NCI-H146 treated with DMSO at 0.1 percent for 48 hours (cell line): ENCODE data around the gene FASN.

Experiments
- DNase-seq: peaks from one replicate; lab custom pipeline; 2025; ENCODE audit not compliant: unreplicated experiment; lab: John Stamatoyannopoulos, UW

FASN gene

DNA sequence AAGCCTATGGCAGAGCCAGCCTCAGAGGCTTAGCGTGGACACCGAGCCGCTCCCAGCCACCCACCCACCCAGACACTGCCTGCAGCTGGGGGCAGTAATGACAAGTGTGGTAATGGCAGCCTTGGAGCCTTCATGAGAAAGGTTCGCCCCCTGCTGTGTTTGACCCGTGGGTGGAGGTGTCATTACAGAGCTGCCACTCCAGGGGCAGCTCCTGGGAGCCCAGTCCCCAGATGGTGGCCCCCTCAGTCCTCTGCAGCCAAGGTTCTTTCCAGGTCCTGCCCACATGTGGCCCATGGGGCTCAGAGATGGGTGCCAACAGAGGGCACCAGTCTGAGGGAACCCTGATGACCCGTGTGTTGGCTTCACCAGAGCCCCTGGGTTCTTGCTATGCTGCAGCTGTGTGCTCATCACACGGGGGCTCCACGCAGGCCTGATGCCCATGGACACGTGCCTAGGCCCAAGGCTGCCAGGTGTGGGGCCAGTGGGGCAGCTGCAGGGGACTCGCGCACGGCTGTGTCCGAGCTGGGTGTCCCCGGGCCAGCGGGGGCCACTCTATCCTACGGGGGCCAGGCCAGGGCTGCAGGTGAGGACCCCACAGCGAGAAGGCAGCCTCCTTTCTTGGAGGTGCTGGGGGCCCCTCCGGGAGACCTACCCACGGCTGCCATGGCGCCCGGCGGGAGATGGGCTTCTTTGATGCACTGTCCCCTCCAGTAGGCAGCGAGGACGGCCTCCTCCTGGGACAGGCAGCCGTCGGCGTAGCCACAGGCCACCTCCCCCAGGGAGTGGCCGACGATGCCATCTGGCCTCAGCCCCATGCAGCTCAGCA lies 8.1 kb downstream of the FASN start:
- no peak for DNase-seq

DNA sequence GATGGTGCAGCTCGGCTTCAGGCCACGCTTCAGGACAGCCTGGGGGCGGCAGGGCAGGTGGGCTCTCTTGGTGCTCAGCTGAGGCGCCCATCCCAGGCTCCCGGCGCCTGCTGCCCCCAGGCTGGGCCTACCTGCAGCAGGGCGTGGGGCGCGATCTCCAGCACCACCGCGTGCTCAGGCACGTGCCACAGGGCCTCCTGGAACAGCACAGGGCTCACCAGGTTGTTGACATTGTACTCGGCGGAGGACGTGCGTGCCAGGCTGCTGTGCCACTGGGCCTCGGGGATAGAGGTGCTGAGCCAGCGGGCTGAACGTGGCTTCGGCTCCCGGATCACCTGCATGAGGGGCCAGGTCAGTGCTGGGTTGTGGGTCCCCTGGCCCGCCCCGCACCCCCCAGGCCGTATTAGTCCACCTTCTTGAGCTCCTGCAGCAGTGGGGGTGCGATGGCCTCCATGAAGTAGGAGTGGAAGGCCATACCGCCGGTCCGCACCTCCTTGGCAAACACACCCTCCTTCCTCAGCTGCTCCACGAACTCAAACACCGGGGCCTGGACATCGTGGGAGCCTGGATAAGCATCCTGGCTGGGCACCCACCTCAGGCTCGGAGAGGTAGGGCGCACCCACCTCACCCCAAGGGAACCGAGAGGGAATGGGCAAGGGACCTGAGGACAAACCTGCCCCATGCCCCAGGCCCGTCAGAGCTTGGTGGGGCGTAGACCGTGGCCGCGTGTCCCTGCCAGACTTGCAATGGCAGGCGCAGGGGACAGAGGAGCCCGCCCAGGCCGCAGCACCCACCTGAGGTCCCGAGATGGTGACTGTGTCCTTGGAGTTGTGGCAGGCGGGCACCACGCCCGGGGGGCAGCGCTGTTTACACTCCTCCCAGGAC lies 9.0 kb downstream of the FASN start:
- DNase-seq, result no peak

DNA sequence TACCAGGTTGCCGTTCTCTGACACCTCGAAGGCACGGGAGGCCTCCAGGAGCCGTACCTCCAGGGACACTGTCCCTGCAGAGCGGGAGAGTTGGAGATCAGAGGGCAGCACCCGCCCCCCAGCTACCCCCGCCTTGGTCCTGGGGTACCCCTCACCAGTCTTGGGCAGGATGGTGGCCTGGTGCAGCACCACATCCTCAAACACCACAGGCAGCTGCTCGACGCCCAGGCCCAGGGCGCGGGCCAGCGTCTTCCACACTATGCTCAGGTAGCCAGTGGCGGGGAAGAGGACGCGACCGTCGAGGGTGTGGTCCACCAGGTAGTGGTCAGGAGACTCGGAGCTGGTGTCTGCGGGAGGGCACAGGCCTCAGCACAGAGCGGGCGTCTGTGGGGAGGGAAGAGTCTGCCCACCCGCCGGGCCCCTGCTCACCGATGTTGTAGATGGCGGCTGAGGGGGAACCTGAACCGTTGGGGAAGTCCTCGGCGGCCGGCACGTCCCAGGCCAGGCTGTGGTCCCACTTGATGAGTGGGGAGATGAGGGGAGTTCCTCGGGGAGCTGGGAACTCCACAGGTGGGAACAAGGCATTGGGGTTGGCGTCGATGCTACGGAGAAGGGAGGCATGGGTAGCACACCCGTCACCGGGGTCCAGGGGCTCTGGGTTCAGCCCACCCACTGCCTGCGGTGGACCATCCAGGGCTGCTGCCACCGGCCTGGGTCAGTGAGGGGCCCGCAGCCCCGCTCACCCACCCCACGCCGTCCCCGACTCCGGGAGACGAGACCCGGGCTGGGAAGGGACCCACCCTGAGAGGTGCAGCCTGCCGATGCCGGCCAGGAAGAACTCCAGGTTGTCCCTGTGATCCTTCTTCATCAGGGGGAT lies 9.8 kb downstream of the FASN start:
- DNase-seq, result no peak

DNA sequence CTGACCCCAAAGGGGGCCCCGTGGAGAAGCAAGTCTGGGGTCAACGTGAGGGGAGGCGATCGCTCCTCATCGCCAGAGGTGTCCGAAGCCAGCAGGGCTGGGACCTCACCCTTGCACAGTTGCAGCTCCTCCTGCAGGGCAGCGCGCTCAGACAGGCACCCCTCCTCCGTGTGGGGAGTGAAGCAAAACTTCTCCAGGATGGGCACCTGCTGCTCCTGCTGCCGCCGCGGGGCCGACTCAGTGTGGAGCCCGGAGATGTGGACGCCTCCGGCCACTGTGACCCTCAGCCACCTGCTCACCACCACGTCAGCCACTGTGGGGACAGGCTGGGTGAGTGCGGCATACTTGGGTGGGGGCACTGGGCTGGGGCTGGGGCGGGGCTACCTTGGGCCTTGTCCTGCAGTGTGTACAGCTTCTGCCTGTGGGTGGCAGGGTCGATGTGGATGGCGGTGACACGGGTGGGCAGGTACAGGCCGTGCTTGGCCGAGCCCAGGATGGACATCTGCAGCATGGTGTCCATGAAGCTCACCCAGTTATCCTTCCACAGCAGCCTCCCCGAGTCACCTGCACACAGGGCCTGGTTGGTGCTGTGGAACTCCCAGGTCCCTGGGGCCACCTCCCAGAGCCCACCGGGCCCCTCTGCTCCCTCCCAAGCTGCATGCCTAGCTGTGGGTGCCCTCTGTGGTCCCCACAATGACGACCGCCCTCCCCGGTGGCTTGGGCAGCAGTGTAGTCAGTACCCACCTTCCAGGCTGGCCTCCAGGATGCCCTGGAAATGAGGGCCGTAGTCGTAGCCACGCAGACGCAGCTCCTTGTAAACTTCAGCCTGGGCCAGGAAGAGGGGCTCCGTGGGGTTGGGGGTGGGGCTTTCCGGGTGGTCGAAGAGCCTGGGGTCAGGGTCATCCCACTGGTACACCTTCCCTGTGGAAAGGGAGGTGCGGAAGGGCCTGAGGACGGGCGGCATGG lies 10.8 kb downstream of the FASN start:
- DNase-seq, result no peak

DNA sequence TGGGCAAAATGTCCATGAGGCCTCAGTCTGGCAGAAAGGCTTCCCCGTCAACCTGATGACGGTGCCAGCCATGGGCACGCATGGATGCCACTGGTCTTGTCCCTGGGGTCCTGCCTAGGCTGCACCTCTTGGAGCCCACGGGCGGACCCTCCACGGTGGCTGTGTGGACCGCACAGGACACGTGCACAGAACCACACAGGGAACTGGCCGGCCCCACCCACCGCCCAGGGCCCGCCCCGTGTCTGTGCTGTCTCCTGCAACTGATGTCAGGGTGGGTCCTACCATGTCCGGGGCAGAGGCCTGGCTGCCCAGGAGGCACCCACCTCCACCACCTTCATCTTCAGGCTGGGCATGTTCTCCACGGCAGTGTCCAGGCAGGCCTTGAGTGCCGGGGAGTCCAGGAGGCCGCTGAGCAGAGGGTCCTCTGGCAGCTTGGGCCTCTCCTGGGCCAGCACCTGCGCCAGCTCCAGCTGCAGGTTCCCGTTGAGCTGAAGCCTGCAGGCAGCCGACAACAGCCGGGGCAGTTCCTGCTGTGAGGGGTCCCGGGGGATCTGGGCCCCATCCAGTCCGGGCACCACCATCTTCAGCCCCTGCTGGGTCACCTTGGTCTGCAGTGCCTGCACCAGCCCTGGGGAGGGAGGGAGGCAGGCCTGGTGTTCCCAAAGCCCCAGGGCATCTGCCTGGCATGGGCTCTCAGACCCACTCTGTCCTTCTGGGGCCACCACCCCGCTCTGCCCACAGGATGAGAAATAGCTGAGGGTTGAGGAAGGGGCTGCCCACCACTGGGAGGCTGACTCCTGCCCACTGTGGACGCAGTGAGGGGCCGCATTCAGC lies 11.9 kb downstream of the FASN start:
- DNase-seq, result no peak

DNA sequence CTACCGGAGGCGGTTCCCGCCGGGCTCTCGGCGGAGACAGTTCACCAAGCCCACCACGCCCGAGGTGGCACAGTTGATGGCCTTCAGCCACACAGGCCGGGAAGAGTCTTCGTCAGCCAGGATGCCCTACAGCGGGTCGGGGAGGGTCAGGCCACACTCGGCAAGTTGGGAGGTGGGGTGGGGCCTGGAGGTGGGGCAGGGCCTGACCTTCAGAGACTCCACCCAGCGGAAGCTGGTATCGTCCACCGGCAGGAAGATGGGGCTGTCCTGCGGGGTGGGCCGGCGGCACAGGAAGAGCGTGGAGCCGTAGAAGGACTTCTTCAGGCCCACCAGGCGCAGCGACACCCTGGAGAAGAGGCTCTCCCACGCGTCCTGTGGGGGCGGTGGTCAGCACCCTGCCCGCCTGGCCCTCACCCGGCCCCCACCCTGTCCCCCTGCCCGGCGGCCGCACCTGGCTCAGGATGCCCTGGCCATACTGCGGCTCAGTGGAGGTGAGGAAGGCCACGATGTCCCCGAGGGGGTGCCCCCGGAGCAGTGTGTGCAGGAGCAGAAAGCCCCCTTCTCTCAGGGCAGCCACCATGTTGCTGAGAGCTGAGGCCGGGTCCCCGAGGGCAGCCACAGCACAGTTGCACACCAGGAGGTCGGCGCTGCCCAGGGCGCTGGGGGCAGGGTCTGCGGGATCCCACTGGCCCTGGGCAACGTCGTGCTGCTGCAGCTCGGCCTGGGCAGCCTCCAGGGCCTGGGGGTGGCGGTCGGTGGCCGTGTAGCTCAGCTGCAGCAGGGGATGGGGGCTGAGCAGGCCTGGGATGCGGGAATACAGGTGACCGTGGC lies 12.8 kb downstream of the FASN start:
- no peak for DNase-seq

DNA sequence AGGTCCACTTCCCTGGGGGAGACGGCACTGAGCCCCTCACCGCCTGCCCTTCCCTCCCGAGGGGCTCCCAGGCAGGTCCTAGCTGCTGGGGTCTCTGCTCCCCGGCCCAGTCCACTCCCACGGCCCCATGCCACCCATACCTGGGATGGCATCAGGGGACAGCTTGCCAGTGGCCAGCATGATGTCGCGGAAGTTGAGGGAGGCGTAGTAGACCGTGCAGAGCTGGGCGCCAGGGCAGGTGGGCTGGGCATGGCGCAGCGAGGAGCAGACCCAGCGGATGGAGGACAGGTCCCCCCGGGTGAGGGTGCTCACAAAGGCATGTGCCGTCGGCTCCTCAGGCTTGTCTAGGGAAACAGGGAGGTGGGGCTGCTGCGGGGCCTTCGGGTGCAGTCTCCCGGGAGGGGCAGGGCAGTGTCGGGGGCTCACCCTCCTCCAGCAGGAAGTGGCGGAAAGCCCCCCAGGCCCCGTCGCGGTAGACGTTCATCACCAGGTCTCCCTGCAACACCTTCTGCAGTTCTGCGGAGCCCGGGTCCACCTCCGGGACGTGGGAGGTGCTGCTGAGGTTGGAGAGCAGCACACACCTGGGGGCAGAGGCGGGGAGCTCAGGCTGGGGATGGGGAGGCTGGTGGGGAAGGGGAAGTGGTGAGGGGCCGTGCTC lies 13.5 kb downstream of the FASN start:
- no peak for DNase-seq

DNA sequence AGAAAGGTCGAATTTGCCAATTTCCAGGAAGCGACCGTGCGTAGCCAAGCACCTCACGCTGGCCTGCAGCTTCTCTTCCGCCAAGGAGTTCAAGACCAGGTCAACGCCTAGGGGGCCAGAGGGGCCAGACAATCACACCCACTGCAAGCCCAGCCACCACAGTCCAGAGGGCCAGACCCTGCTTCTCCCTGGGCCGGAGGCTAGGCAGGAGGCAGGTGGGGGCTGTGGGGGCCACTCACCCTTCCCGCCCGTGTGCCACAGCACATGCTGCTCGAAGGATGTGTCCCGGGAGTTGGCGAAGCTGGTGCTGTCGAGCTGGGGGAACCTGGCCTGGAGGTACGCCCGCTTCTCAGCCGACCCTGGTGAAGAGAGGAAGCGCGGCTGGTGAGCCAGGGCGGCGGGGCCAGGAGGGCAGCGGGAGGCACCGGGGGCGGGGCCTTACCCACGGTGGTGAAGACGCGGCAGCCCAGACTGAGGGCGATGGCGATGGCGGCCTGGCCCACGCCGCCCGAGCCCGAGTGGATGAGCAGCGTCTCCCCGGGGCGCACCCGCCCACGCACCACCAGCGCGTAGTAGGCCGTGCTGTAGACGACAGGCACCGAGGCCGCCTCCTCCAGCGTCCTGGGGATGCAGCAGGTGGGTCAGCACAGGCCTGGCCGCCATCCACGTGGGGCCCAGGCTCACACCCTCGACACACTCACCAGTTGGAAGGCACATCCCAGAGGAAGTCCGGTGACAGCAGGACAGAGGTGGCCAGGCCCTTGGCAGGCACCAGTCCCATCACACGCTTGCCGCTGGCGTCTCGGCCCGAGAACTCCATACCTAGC lies 14.3 kb downstream of the FASN start:
- DNase-seq, result no peak

DNA sequence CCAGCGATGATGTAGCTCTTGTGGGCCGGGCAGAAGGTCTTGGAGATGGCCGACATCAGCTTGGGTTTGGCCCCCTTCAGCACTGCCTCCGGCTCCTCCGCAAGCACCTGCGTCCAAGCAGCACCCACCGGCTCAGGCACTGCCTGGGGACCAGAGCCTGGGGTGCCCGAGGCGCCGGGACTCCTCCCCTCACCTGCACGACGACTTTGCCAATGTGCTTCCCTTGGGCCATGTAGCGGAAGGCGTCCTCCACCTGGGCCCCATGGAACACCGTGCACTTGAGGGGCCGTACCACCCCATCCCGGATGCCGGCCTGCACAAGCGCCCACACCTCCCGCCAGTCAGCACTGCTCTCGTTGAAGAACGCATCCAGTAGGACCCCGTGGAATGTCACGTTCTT lies 15.0 kb downstream of the FASN start:
- DNase-seq, result no peak

DNA sequence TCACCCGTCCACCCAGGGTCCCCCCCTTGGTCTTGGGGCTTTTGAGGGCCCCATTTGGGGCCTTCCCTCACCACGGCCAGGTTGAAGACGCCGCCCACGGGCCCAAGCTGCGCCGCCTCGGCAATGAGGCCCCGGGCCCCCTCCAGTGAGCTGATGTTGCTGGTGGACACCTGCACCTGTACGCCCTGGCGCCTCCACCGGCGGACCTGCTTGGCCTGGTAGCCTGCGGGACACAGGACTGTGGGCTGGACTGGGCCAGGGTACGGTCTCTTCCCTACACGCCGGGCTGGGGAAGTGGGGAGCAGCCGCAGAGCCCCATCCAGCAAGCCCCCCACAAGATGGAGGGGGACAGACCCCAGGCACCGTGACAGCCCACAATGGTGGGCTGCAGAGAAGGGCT lies 15.6 kb downstream of the FASN start:
- DNase-seq, result no peak

DNA sequence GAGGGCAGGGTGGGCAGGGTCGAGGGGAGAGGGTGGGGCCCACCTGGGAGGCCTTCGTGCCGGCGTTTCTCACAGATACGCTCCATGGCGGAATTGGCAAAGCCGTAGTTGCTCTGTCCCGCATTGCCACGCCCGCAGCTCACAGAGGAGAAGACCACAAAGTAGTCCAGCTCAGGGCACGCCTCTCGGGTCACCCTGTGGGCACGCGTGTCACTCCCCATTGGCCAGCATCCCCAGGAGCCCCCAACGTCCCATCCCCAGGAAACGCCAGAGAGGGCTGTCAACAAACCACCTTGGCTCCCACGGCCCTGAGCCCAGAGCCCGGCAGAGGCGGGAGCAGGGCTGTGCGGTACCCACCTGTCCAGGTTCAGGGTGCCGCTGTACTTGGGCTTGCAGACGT lies 16.1 kb downstream of the FASN start:
- no peak for DNase-seq

DNA sequence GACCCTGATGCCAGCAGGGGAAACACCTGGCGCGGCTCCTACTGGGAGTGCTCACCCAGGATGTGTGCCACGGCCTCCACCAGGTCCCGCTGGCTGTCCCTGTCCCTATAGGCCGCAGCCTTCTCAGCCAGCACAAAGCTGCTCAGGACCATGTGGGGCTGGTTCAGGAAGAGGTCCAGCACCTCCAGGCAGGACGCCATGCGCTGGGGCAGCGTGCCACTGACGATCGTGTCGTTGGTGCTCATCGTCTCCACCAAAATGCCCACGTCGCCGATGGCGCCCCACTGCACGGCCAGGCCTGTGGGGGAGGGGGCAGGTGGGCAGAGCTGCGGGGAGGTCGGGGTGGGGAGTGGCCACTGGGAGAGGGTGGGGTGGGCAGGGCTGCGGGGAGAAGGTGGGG lies 16.5 kb downstream of the FASN start:
- no peak for DNase-seq

DNA sequence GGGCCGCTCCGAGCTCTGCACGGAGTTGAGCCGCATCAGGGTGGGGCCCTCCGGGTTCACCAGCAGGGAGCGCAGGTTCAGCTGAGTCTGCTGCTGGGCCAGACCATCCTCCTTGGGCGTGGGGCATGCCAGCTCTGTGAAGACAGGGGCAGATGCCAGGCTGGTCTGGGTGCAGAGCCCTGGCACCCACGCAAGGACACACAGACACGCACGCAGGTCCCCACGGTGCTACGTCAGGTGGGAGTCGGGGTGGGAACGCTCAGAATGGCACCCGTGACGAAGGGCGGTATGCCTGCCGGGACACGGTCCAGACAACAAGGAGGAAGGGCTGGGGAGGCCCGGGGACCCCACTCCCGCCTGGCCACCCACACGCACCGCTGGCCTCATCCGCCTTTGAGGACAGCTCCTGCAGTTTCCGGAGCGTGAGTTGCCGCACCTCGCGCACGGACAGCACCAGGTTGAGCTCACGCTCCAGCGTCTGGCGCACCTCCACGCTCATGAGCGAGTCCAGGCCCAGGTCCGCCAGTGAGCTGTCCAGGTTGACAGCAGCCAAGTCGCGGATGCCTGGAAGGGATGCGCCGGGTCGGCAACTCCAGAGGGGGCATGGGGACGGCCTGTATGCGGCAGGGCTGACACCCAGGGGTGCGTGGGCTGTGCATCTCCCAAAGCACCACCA lies 17.1 kb downstream of the FASN start:
- no peak for DNase-seq

DNA sequence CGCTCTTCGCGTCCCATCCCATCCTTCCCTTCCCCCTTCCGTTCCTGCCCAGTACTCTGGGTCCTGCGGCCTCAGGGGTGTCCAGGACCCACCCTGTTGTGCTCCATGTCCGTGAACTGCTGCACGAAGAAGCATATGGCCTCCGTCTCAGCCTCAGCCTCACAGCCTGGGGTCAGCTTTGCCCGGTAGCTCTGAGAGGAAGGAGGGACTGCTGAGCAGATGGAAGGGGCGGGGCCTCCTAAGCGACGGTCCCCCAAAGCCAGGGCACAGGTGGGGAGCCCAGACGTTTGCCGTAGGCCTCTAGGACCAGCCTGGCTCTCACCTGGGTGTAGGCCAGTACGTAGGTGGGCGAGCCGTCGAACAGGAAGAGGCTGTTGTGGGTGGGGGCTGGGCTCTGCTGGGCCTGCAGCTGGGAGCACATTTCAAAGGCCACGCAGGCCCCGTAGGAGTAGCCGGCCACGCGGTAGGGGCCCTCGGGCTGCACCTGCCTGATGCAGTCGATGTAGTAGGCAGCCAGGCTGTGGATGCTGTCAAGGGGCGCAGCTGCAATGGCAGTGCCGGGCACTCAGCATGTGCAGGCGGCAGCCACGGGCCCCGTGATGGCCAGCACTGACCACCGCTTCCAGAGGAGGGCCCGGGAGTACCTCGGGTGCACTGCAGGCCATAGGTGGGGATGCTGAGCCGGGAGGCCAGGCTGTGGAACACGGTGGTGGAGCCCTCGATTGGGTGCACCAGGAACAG lies 17.8 kb downstream of the FASN start:
- DNase-seq, result no peak

DNA sequence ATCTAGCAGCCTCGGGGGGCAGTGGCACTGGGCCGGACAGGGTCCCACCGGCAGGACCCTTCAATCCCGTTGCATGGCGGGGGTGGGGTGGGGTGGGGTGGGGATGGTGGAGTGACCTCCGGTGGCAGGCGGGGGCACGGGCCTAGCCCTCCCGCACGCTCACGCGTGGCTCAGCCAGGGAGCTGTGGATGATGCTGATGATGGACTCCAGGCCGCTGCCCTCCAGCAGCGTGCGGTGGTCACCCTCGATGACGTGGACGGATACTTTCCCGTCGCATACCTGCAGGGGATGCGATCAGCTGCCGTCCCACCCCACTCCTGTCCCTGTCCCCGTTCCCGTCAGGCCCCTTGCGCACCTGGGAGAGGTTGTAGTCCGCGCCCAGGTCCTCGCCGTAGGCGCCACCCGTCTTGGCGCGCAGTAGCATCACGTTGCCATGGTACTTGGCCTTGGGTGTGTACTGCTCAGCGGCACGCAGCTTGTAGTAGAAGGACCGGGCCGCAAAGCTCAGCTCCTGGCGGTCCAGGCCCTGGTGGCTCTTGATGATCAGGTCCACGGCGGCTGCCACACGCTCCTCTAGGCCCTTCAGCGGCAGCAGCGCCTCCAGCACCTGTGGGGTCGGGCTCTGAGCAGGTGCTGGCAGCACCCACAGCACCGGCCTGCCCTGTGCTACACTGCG lies 18.9 kb downstream of the FASN start:
- DNase-seq, result no peak
